ENCODE data around the gene LTB4R2.

DNA sequence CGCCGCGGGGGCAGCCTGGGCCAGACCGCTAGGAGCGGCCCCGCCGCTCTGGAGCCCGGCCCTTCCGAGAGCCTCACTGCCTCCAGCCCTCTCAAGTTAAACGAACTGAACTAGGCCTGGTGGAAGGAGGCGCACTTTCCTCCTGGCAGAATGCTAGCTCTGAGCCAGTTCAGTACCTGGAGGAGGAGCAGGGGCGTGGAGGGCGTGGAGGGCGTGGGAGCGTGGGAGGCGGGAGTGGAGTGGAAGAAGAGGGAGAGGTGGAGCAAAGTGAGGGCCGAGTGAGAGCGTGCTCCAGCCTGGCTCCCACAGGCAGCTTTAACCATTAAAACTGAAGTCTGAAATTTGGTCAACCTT lies 6.6 kb downstream of the LTB4R2 start:
- no peak for TF ChIP-seq CTCF (IDR thresholded peaks at IDR 0.05; ENCODE audit: low read depth, low read length)
- no peak for TF ChIP-seq EZH2phosphoT487 (IDR thresholded peaks at IDR 0.05; ENCODE audit: low read depth)
